GM19468 (cell line): ENCODE measurements around the gene POMC.
"Not testable (repeated sequence)": the region's sequence is repeated elsewhere in the genome, so short reads cannot be mapped to it uniquely, and the experiment has no call there.

Experiments used
- ATAC-seq: cut with Tn5 transposase; IDR thresholded peaks from one replicate; pipeline ENCODE4 v1.9.1; 2021; ENCODE audit warnings: mild to moderate bottlenecking, moderate library complexity, moderate number of reproducible peaks; ENCODE audit not compliant: unreplicated experiment; ENCODE audit errors: extremely low read depth

The POMC gene

GRCh38 chr2:25177211-25177611 is 8.8 kb upstream of the POMC start:
- no peak for ATAC-seq

GRCh38 chr2:25176541-25177181 is 8.3 kb upstream of the POMC start:
- ATAC-seq: no peak

GRCh38 chr2:25176138-25176537 is 7.8 kb upstream of the POMC start:
- ATAC-seq: no peak

GRCh38 chr2:25174192-25174861 is 5.9 kb upstream of the POMC start:
- no peak for ATAC-seq

- no peak for ATAC-seq
Observed at GRCh38 chr2:25173719-25174118, 5.3 kb upstream of the POMC start.

GRCh38 chr2:25170888-25171287 is 2.5 kb upstream of the POMC start:
- ATAC-seq: no peak

- no peak for ATAC-seq
Observed at GRCh38 chr2:25169073-25169470, 692 bp upstream of the POMC start.

GRCh38 chr2:25165992-25166875 is 2.1 kb downstream of the POMC start:
- ATAC-seq: no peak

- ATAC-seq: no peak
Observed at GRCh38 chr2:25164561-25164960, 3.8 kb downstream of the POMC start.

GRCh38 chr2:25162061-25162460 is 6.3 kb downstream of the POMC start:
- not testable (repeated sequence) for ATAC-seq

- no peak for ATAC-seq
Observed at GRCh38 chr2:25161055-25161781, 7.2 kb downstream of the POMC start.

GRCh38 chr2:25160376-25160775 is 8.0 kb downstream of the POMC start:
- no peak for ATAC-seq

- no peak for ATAC-seq
Observed at GRCh38 chr2:25159949-25160348, 8.4 kb downstream of the POMC start.

GRCh38 chr2:25158096-25158852 is 10.1 kb downstream of the POMC start:
- no peak for ATAC-seq

- no peak for ATAC-seq
Observed at GRCh38 chr2:25155401-25155800, 13.0 kb downstream of the POMC start.

- no peak for ATAC-seq
Observed at GRCh38 chr2:25151718-25152117, 16.7 kb downstream of the POMC start.

GRCh38 chr2:25150993-25151392 is 17.4 kb downstream of the POMC start:
- not testable (repeated sequence) for ATAC-seq

- ATAC-seq: no peak
Observed at GRCh38 chr2:25149646-25150045, 18.7 kb downstream of the POMC start.

GRCh38 chr2:25146896-25147295 is 21.5 kb downstream of the POMC start:
- no peak for ATAC-seq

GRCh38 chr2:25145803-25146202 is 22.6 kb downstream of the POMC start:
- no peak for ATAC-seq
